ENCODE measurements around the gene SF3A2.

Gene SF3A2

DNA sequence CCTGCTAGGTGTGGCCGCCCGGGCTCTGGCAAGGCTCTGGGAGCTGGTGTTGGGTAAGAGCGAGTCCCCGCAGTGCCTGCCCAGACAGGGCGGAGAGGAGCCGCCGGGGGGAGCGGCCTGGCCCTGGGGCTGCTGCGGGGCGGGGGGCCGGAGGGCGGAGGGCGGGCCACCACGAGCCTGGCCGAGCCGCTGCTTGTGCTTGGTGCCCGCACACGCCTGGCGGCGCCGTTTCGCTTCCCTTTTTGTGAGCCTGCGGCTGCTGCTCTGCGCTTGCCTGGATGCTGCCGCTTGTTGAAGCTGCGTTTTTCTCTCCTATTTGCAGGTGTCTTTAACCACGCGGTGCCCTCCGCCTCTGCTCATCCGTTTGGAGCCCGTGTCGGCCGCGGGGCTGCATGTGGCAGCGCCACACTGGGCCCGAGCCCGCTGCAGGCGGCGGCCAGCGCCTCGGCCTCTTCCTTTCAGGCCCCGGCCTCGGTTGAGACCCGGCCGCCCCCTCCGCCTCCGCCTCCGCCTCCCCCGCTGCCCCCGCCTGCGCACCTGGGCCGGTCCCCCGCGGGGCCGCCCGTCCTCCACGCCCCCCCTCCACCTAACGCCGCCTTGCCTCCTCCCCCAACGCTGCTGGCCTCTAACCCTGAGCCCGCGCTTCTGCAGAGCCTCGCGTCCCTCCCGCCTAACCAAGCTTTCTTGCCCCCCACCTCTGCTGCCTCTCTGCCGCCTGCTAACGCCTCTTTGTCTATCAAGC is 9.0 kb upstream of the SF3A2 start:
- DNase-seq, result no peak

DNA sequence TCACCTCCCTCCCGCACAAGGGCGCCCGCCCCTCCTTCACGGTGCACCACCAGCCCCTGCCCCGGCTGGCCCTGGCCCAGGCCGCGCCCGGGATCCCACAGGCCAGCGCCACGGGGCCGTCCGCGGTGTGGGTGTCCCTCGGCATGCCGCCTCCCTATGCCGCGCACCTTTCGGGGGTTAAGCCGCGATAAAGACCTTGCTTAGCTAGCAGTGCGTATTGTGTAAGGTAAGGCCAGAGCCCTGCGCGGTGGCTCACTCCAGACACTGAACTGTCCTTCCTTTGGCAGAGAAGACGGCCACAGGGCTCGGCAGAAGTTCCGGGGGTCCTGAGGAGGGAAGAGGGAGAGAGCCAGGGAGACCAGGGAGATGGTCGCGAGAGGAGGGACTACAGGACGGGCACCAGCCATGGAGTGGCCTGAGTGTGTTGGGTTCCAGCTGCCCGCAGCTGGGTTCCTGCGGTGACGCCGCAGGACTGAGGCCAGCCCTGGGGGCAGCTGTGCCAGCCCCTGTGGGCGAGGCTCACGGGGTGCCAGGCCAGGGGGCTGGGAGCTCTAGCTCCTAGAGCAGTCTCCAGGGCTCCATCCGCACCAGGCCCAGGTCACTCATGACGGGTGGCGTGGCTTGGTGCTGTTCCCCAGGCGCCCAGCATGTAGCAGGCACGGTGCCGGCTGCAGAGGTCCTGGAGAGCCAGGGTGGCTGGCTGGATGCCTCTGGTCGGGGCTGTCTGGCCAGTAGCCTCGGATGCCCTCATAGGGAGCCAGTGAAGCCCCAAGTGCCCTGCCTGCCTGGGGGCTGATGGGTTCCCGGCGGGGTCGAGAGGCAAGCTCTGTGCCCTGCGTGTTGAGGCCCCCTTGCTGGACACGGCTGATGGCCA is 8.2 kb upstream of the SF3A2 start:
- no peak for DNase-seq

DNA sequence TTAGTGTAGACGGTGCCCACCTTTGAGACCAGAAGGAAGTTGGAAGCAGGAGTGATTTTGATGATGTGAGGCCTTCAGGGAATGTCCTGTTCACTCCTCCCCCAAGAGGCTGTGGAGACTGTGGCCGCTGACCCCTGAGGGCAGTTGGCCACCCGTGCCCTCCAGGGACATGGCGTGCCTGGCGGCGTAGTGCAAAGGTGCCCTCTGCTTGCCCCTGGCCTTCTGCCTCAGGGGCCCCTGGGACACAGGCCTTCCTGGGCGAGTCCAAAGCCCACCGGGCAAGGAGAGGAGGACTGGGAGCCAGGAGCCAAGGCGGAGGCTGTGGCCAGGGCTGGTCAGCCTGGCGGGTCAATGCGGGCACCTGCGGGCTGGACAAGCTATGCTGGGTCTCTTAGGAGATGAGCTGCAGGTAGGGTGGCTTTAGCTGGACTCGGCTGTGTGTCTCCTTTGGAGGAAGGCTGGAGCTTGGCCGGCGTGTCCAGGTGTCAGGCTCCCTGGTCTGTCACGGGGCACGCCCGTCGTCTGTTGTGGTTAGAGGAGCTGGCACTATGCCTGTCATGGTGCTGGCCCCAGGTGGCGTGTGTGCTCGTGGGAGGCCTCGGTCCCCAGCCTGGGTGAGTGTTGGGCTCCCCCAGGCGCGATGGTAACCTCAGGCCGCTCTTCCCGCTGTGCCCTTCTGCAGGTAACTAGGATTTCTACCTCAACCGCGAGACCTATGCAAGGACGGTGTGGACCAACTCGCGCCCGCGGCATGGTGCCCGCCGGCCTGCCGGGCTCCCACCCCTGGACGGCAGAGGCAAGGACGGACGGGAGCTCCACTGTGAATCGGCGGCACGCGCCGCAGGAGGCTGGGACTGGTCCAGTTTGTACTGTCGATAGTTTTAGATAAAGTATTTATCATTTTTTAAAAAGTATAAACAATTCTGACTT is 7.3 kb upstream of the SF3A2 start:
- DNase-seq, result no peak

DNA sequence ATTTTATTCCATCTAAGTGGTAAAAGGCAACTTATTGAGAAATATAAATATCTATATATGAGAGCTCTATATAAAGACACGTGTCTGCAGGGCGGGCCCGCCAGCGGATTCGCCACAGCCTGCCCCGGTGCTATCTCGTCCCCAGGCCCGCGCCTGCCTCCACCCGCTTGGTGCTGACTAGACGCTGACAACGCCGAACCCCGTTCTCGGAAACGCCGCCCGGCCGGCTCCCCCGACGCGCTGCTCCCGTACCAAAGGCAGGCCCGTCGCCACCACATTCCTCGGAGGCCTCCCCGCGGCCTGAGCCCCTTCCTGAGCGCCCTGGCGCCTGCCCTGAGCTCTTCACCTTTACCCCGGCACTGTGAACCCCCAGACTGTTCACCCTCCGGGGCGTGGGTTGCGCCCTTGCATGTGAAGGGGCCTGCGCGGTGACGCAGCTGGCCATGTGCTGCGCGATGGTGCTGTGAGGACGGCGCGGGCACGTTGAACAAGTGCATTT is 6.5 kb upstream of the SF3A2 start:
- no peak for DNase-seq

DNA sequence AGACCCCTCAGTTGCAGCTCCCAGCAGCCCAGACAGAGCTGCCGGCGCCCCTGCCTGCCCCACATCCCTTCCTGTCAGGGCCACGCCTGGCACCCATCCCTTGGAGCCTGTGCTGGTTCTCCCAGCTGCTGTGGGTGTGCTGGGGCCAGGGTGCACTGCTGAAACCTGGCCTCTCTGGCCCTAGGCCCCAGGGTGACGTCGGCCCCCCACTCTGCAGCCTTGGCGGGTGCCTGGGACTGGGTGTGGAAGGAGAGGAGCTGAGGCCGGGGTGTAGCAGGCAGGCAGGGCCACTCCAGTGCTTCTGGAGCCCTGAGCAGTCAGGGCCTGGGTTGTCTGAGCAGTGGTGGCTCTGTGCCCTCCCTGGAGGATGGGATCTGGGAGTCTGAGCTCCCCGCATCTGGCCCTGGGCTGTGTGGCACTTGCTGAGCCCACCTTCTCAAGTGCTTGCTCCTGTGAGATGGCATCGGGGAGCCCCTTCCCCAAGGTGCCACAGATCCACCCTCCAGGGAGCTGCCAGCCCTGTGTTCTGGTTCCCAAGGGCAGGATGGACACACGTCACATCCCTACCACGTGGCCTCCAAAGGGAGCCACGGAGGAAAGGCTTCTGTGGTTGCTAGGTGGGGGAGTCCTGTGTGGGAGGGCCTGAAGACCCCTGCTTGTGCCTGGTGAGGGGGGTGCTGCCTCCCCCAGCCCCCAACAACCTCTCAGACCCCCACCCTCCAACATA is 5.7 kb upstream of the SF3A2 start:
- DNase-seq, result no peak

DNA sequence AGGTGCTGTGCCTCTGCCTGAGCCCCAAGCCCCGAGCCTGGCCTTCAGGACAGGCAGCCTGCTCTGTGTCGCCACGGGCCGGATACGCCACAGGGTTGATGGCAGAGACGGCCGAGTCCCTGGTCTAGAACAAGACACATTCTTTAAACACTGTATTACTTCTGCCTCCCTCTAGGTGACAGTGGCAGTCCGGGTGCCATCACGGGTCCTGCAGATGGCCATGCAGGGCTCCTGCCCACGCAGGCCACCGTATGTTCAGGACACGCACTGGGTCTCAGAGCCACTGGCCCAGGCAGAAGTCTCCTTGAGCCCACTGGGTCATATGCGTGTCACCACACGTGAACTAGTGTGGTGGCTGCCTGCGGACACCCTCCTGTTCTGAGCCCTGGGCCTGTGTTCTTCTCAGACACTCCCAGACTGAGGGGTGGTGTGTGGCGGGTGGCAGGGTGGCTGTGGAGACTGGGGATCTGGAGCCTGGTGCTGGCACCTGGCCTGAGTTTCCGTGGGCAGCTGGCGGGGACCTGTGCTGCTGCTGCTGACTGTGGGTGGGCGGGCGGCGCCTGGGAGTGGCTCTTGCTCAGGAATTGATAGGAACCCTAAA is 4.9 kb upstream of the SF3A2 start:
- no peak for DNase-seq

DNA sequence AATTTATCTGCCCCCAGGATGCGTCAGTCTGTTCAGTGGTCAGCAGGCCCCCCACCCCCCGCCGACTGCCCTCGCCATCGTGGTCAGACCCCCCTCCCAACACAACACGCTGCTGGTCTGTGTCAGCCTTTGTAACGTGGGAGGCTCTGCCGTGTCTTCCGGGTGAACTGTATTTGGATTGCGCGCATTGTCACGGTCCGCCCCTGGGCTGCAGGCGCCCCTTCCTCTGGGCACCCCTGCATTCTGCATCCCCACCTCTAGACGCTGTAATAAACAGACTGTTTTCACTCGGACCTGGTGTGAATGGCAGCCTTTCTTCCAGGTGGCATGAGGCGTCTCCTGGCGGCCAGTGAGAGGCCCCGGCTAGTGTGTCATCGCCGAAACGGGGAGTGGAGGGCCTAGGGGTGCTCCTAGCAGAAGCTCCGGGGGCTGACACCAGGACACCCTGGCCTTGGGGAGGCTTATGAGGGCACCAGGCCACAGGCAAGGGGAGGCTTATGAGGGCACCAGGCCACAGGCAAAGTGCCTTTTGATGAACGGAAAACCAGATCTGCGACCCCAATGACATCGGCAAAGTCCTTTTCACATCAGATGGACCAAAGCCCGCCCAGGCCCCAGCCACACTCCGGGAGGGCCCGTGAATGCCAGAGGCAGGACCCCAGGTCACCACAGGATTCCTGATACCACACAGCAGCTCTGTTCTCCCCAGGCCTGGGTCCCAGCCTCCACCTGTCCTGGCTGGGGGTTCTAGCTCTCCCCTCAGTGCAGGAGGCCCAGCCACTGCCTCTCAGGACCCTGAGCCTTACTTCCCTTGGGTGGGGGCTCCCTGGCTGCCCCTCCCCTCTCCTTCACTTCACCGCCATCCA is 4.1 kb upstream of the SF3A2 start:
- DNase-seq, result no peak

DNA sequence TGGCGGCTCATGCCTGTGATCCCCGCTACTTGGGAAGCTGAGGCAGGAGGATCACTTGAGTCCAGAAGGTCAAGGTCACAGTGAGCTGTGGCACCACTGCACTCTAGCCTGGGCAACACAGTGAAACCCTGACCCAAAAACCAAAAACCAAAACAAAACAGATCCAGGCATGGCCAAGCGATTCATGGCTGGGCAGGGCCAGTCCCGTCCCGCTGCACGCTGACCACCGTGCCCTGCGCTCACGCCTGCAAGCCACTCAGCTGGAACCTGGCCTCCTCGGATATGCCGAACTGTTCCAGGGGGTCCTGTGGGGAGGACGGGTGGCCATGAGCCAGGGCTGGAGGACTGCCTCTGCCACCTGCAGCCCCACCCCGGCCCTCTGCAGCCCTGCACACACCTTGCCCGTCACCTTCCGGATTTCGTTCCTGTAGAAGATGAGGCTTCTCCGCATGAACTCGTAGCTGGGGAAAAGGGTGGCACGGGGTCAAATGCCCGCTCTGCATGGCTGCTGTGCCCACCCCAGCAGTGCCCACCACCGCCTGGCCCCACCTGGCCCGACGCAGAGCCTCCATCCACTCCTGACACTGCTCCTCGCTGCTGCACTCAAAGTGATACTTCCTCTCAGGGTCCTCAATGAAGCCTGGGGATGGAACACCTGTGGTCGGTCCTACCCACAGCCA is 2.9 kb upstream of the SF3A2 start:
- DNase-seq, result no peak

DNA sequence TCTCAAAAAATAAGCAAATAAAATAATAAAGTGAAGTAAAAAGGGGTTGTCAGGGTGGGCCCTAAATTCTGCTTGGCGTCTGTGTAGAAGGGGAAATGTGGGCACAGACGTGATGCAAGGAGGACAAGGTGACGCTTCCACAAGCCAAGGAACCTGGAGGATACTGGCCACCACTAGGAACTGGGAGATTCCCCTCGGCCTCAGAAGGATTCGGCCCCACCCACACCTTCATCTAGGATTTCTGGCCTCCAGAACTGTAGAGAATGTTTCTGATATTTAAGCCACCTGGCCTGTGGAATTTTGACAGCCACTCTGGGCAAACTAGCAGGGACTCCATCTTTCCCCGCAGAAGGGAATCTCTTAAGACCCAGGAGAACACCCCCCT is 1.6 kb upstream of the SF3A2 start:
- DNase-seq, result no peak

DNA sequence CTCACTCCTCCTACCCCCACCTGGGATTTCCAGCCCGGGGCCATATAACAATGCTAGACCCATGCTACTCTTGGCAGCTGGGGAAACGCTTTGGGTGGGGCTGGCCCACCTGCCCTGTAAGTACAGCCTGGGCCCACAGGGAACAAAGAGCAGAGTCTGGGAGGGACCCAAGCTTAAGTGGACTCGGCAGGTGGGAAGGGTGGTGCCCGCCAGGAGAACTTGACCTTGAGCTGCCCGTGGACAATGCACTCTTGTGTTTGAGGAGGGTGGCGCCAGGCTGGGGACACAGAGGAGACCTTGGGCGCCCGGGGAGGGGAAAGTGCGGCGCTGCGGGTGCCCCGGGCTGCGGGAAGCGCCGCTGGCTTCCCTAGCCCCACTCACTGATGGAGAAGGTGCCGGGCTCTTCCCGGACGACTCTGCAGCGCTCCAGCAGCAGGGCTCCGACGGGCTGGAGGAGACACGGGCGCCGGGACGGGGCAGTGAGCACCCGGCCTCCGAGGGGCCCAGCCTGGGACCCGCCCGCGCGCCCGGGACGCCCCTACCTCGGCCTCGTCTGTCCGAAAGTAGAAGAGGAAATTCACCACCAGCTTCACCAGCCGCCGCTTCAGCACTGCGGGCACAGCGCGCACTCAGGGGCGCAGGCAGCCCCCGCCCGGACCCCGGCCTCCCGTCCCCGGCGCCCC is 1.1 kb upstream of the SF3A2 start:
- peak; percentile 75 for DNase-seq

DNA sequence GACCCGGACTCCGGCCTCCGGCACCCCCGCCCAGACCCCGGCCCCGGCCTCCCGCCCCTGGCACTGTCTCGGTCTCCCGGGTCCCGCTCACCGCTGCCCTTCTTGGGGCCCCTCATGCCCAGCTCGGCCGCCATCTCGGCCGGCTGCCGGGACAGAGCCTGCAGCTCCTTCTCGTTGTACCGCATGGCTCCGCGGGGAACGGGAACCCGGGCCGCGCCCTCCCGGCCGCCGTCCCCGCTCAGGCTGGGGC is 635 bp upstream of the SF3A2 start:
- no peak for DNase-seq

DNA sequence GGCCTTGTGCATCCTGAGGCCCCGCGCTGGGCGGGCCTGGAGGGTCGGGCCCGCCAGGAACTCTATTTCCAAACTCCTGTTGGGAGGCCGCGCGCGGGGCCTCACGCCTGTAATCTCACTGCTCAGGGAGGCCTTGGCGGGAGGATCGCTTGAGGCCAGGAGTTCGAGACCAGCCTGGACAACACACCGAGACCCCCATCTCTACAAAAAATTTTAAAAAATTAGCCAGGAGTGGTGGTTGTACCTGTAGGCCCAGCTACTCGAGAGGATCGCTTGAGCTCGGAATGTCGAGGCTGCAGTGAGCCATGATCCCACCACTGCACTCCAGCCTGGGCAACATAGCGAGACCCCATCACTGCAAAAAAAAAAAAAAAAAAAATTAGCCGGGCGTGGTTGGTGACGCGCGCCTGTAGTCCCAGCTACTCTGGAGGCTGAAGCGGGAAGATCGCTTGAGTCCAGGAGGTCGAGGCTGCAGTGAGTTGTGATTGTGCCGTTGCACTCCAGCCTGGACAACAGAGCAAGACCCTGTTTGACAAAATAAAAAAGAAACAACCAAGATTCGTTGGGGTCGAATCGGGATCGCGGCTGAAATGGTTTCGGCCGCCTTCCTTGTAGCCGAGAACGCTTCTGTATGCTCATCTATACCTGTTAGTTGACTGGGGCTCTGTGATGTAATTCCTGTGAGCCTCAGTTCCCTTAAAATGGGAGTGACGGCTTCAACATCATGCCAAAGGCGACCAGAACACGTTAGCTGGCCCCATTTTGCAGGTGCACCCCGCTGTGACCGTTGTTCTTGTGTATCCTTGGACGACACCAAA is 636 bp downstream of the SF3A2 start:
- no peak for DNase-seq

DNA sequence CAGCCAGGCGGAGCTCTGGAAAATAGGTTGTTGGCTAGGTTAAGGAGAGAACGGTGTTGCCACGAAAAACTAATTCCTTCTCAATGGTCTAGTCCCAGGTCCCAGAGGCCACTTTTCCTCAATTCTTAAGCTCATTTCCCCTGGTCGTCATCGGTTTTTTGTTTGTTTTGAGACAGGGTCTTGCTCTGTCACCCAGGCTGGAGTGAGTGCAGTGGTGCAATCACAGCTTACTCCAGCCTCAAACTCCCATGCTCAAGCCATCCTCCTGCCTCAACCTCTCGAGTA is 1.2 kb downstream of the SF3A2 start:
- no peak for DNase-seq

DNA sequence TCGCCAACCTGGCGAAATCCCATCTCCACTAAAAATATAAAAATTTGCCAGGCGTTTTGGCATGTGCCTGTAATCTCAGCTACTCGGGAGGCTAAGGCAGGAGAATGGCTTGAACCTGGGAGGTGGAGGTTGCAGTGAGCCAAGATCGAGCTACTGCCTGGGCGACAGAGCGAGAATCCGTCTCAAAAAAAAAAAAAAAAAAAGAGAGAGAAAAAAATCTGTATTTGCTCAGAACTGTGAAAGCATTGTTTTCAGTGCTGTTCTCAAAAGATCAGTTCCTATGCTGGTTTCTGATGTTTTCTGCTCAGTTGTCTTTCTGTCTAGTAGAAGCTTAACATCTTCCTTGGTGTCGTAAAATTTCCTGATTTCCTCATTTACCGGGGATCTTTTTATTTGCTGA is 2.5 kb downstream of the SF3A2 start:
- DNase-seq, result no peak

DNA sequence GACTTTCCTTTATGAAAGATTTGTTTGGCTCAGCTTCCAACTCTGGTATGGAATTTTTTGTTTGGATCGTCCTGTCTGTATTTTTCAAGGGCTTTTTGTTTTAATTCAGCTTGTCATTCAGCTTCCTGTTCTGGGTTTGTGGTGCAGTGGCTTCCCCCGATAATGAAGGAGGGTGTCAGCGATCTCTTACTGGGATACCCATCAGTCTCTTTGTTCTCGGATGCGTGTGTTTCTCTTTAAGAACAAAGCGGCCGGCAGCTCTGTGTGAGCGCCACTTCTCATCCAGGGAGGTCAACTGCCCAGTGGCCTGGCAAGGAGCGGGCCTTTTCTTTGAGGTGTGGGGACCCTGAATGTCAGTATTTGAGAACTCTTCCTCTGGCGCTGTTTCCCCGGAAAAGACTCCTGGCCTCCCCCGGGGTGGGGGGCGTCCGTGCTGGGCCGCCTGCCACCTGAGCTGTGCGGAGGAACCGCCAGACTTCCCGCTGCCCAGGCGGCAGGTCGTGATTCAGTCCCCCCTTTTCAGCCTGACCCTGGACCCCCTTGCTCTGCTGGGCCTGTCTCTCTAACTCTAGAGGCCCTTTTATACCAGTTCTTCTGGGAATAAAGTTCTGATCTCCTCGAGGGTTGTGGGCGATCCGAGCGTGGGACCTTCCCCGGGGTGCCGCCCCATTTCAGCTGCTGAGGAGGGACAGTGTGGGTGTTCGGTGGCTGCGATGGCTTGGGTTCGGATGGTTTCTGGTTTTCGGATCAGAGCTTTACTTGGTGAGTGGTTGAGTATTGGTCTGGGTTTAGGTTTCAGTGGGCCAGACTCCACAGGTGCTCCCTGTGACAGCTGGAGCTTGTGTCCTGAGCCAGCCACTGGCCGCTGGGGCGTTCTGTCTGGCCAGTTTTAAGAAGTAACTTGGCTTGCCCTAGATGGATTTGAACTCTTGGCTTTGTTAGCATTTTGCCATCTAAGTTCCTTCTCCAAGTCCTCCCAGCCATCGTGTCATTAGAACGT is 3.4 kb downstream of the SF3A2 start:
- no peak for DNase-seq

DNA sequence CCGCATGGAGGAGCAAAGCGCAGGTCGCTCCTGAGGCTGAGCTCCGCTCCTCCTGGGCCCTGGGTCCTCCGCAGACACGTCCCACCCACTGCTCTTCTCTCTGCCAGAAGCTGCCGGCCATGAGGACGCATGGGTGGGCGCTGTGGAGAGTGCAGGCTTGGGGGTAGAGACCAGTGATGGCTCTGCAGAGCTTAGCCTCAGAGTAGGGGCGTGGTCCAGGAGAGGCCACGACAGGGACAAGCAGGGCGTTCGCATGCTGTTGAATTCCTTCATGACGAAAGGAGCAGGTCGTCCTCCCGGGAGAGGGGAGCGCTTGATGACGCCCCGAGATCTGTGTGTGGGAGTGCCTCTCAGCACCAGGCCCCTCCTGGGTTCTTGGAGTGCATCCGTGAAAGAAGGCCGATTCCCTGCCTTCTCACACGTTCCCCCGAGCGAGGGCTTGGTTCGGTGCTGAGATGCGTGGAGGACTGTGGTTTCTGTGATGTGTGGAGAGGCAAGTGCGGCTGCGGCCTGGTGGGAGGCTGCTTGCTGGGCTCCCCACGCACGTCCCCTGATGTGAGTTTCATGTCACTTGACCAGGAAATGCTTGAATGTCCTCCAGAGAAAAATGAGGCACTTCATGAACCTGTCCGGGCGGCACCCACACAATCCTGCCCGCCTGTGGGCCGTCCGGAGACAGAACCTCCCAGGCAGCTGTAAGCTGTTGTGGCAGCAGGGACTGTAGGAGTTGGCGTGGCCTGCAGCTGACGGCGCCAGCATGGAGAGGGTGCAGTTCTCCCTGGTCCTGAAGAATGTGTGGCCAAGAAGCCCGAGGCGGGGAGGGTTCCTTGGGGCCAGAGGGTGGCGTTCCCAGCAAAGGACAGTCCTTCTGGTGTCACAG is 4.5 kb downstream of the SF3A2 start:
- DNase-seq, result no peak

DNA sequence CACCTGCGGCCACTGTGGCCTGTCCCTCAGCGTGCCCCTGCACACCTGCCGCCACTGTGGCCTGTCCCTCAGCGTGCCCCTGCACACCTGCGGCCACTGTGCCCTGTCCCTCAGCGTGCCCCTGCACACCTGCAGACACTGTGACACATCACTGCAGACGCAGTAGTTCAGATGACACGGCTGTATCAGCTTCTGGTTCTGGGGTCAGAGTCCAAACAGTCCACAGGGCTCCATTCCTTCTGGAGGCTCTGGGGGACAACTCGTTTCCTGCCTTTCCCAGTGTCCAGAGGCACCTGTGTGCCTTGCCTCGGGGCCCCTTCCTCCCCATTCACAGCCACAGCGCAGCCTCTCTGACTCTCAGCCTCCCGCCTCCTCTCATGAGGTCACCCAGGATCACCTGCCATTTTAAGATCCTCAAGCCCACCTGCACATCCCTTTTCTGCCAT is 5.5 kb downstream of the SF3A2 start:
- no peak for DNase-seq

Data from activated CD8-positive, alpha-beta memory T cell treated with anti-CD3 and anti-CD28 coated beads, Interleukin-2, amount 50 U/mL, for 48 hours (primary cell).